Peyer's patch (tissue), 4 donors: ENCODE results near the gene SGMS1.

Experiments
- POLR2A ChIP-seq, 2 donors: fragments of 450-650 bp; IDR thresholded peaks; one replicate each; pipeline ENCODE4 v1.5.1; 2017; ENCODE audit warnings: antibody characterized with exemption in 2 of 2, mild to moderate bottlenecking in 2 of 2, moderate library complexity in 2 of 2
- TF ChIP-seq, protein P1 (sequence below), 6 experiments: fragments of 450-650 bp in 4 of 6; fragments of 200-600 bp in 2 of 6; sonication (generic) in 1 of 6; IDR thresholded peaks; one replicate each; pipeline ENCODE4 v1.5.1; 2017 to 2019; ENCODE audit warnings: antibody characterized with exemption in 6 of 6, mild to moderate bottlenecking in 3 of 6, moderate library complexity in 1 of 6

GRCh38 chr10:50347394-50347802 lies 276.4 kb downstream of the SGMS1 start:
- TF ChIP-seq POLR2A (IDR thresholded peaks at IDR 0.05), result no peak
- TF ChIP-seq, protein P1, sequence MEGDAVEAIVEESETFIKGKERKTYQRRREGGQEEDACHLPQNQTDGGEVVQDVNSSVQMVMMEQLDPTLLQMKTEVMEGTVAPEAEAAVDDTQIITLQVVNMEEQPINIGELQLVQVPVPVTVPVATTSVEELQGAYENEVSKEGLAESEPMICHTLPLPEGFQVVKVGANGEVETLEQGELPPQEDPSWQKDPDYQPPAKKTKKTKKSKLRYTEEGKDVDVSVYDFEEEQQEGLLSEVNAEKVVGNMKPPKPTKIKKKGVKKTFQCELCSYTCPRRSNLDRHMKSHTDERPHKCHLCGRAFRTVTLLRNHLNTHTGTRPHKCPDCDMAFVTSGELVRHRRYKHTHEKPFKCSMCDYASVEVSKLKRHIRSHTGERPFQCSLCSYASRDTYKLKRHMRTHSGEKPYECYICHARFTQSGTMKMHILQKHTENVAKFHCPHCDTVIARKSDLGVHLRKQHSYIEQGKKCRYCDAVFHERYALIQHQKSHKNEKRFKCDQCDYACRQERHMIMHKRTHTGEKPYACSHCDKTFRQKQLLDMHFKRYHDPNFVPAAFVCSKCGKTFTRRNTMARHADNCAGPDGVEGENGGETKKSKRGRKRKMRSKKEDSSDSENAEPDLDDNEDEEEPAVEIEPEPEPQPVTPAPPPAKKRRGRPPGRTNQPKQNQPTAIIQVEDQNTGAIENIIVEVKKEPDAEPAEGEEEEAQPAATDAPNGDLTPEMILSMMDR (IDR thresholded peaks at IDR 0.05), result no peak
